Smooth muscle cell (in vitro differentiated cells): ENCODE data around the gene PTPRF. TPM values are rescaled to one million over a fixed set of nuclear protein-coding genes. Genes with fewer than 3 reads are reported as not detected.

Source experiments
- DNase-seq: peaks from one replicate; lab custom pipeline; 2025; ENCODE audit not compliant: unreplicated experiment; lab: John Stamatoyannopoulos, UW
- H2AFZ ChIP-seq: fragments of 200-600 bp; sonication (generic); 2 replicates; pipeline ENCODE4 v1.6.0; 2016; ENCODE audit warnings: antibody characterized with exemption, low read depth, mild to moderate bottlenecking
- H3F3A ChIP-seq: fragments of 200-600 bp; sonication (generic); 2 replicates; pipeline ENCODE4 v1.6.0; 2017; ENCODE audit warnings: antibody characterized with exemption, low read depth
- H3K27ac ChIP-seq: fragments of 200-600 bp; sonication (generic); 2 replicates; pipeline ENCODE4 v1.5.1; 2016; ENCODE audit warnings: low read depth, mild to moderate bottlenecking
- H3K27me3 ChIP-seq: fragments of 200-600 bp; sonication (generic); 2 replicates; pipeline ENCODE4 v1.6.1; 2016; ENCODE audit warnings: low read depth, mild to moderate bottlenecking
- H3K36me3 ChIP-seq: fragments of 200-600 bp; sonication (generic); 2 replicates; pipeline ENCODE4 v1.5.1; 2016; ENCODE audit warnings: low read depth
- H3K4me1 ChIP-seq: fragments of 200-600 bp; sonication (generic); 2 replicates; pipeline ENCODE4 v1.5.1; 2016; ENCODE audit warnings: low read depth
- H3K4me2 ChIP-seq: fragments of 200-600 bp; sonication (generic); 2 replicates; pipeline ENCODE4 v1.6.0; 2016; ENCODE audit warnings: mild to moderate bottlenecking
- H3K4me3 ChIP-seq: fragments of 200-600 bp; sonication (generic); 2 replicates; pipeline ENCODE4 v1.5.1; 2016; ENCODE audit warnings: mild to moderate bottlenecking
- H3K79me2 ChIP-seq: fragments of 200-600 bp; sonication (generic); 2 replicates; pipeline ENCODE4 v1.6.0; 2016; ENCODE audit warnings: low read depth, mild to moderate bottlenecking
- H3K9ac ChIP-seq: fragments of 200-600 bp; sonication (generic); 2 replicates; pipeline ENCODE4 v1.6.0; 2016; ENCODE audit warnings: low read depth
- H3K9me3 ChIP-seq: fragments of 200-600 bp; sonication (generic); replicated peaks from 2 replicates; pipeline ENCODE4 v1.5.1; 2016; ENCODE audit warnings: low read depth
- H4K20me1 ChIP-seq: fragments of 200-600 bp; sonication (generic); 2 replicates; pipeline ENCODE4 v1.6.0; 2016; ENCODE audit warnings: low read depth
- CTCF ChIP-seq: fragments of 200-600 bp; sonication (generic); IDR thresholded peaks from 2 replicates; pipeline ENCODE4 v1.5.1; 2017; ENCODE audit warnings: borderline replicate concordance, mild to moderate bottlenecking, antibody characterized with exemption; ENCODE audit not compliant: insufficient read depth, poor library complexity, severe bottlenecking
- WGBS: methylation state at CpG from one replicate; pipeline ENCODE4 v1.1.7; 2016; ENCODE audit warnings: low lambda C conversion rate; 5-methylcytosine and 5-hydroxymethylcytosine counted together
- polyA plus RNA-seq: library from polyadenylated mRNA; unstranded; fragments of >200 nt; fragmentation: Nextera tagmentation; extraction: Ambion mirVana; gene quantifications from 2 replicates; pipeline ENCODE4 v1.2.1, GENCODE V29; 2016
- total RNA-seq: library from RNA; depleted of rRNA; stranded (reverse); fragments of >200 nt; gene quantifications from 2 replicates; pipeline ENCODE4 v1.2.3, GENCODE V29; 2014

Gene PTPRF
- total and polyA plus RNA-seq, 2 experiments from 2014 or later = 39.9 to 71.0 TPM

GRCh38 chr1:43545339-43545694 is 14.6 kb downstream of the PTPRF start:
- peaks cover 39% of the 10 kb centered on the region for H4K20me1 ChIP-seq
- no peak for TF ChIP-seq CTCF
- no peaks in the 10 kb centered on the region for H3K36me3 ChIP-seq
- no peak overlapping the region for H3K4me2 ChIP-seq
- no peaks in the 10 kb centered on the region for H3K9me3 ChIP-seq
- H3K27ac ChIP-seq = no peak overlapping the region
- WGBS = 94% methylated on average over 12 of the region's 12 CpGs
- H3F3A ChIP-seq = no peaks in the 10 kb centered on the region
- H3K4me1 ChIP-seq = peaks cover 35% of the 10 kb centered on the region
- H3K4me3 ChIP-seq = no peak overlapping the region
- no peak overlapping the region for H3K9ac ChIP-seq
- peaks cover 16% of the 10 kb centered on the region for H3K79me2 ChIP-seq
- no peaks in the 10 kb centered on the region for H3K27me3 ChIP-seq
- no peak overlapping the region for H2AFZ ChIP-seq
- DNase-seq = no peak

- H4K20me1 ChIP-seq = peaks cover 34% of the 10 kb centered on the region
- WGBS = 36% methylated on average over 12 of the region's 12 CpGs
- no peaks in the 10 kb centered on the region for H3K27me3 ChIP-seq
- H3K36me3 ChIP-seq = no peaks in the 10 kb centered on the region
- no peaks in the 10 kb centered on the region for H3F3A ChIP-seq
- H3K4me2 ChIP-seq = no peak overlapping the region
- DNase-seq = peak; percentile 7
- H2AFZ ChIP-seq = no peak overlapping the region
- H3K27ac ChIP-seq = no peak overlapping the region
- no peak for TF ChIP-seq CTCF
- no peak overlapping the region for H3K4me3 ChIP-seq
- H3K9ac ChIP-seq = no peak overlapping the region
- H3K79me2 ChIP-seq = peaks cover 16% of the 10 kb centered on the region
- H3K9me3 ChIP-seq = no peaks in the 10 kb centered on the region
- peaks cover 35% of the 10 kb centered on the region for H3K4me1 ChIP-seq
Observed at GRCh38 chr1:43545695-43546387, 15.2 kb downstream of the PTPRF start.

GRCh38 chr1:43546388-43547100 is 15.9 kb downstream of the PTPRF start:
- Histone ChIP-seq H3F3A (no peaks in the 10 kb centered on the region), H3K36me3 (no peaks in the 10 kb centered on the region), H2AFZ (no peak overlapping the region), H3K9me3 (no peaks in the 10 kb centered on the region), H3K4me3 (no peak overlapping the region), H3K27me3 (no peaks in the 10 kb centered on the region), H3K4me1 (peaks cover 35% of the 10 kb centered on the region), H4K20me1 (peaks cover 31% of the 10 kb centered on the region), H3K27ac (no peak overlapping the region), H3K4me2 (no peak overlapping the region), H3K9ac (no peak overlapping the region), H3K79me2 (peaks cover 15% of the 10 kb centered on the region)
- WGBS = 91% methylated on average over 14 of the region's 15 CpGs
- TF ChIP-seq CTCF = no peak
- DNase-seq = no peak
